Thoracic aorta (tissue), 2 donors: ENCODE data around the gene RTN1. TPM values are rescaled to one million over a fixed set of nuclear protein-coding genes. Genes with fewer than 3 reads are reported as not detected.
A peak's percentile ranks its signal among the peaks of the same experiment; 100 is the strongest.

Source experiments
- ATAC-seq: fragments of 150-250 bp; one replicate; pipeline ENCODE4 v1.8.0; 2017; ENCODE audit warnings: low read depth; ENCODE audit not compliant: insufficient number of reproducible peaks, low FRiP score
- DNase-seq: peaks from one replicate; pipeline ENCODE4 v3.0.0-alpha.2; 2020; ENCODE audit warnings: low spot score
- H3K27ac ChIP-seq, 2 donors: fragments of 200-600 bp; sonication (generic); 1 replicate in 1 of 2; 2 replicates in 1 of 2; pipeline ENCODE4 v1.5.1; 2016; ENCODE audit warnings: mild to moderate bottlenecking in 2 of 2, moderate library complexity in 2 of 2
- H3K27me3 ChIP-seq: fragments of 200-600 bp; sonication (generic); replicated peaks from 2 replicates; pipeline ENCODE4 v1.6.0; 2016; ENCODE audit warnings: mild to moderate bottlenecking; ENCODE audit not compliant: insufficient read depth
- H3K36me3 ChIP-seq: fragments of 200-600 bp; sonication (generic); one replicate; pipeline ENCODE4 v1.5.1; 2016
- H3K4me1 ChIP-seq, 2 donors: fragments of 200-600 bp; sonication (generic); 1 replicate in 1 of 2; 2 replicates in 1 of 2; pipeline versions ENCODE4 v1.5.1 to v1.6.0; 2016; ENCODE audit warnings: low read depth in 2 of 2, mild to moderate bottlenecking in 1 of 2; ENCODE audit not compliant: control insufficient read depth in 1 of 2
- H3K4me3 ChIP-seq: fragments of 200-600 bp; sonication (generic); 2 replicates; pipeline ENCODE4 v1.5.1; 2016; ENCODE audit warnings: mild to moderate bottlenecking
- H3K9me3 ChIP-seq: fragments of 200-600 bp; sonication (generic); 2 replicates; pipeline ENCODE4 v1.5.1; 2016
- CTCF ChIP-seq: fragments of 200-600 bp; sonication (generic); IDR thresholded peaks from one replicate; pipeline ENCODE4 v1.5.1; 2019; ENCODE audit warnings: antibody characterized with exemption
- total RNA-seq, 2 donors: library from RNA; depleted of rRNA; stranded (reverse); fragments of >200 nt; gene quantifications; one replicate each; pipeline versions ENCODE4 v1.1.0 to v1.2.3, GENCODE V29; 2016

RTN1 gene
- total RNA-seq, 2 donors from 2014 or later: 66.5 to 129 TPM

GRCh38 chr14:59629444-59630287 is 240.9 kb downstream of the RTN1 start:
- no peak for DNase-seq
- Histone ChIP-seq H3K27me3 (no peaks in the 10 kb centered on the region), H3K9me3 (no peaks in the 10 kb centered on the region), H3K4me1 (peaks cover 3 to 28% of the 10 kb centered on the region in 2 donors), H3K4me3 (peak overlapping the region; percentile 80), H3K36me3 (no peaks in the 10 kb centered on the region), H3K27ac (peak overlapping the region; percentile 41 to 48)
- TF ChIP-seq CTCF: no peak
- ATAC-seq: no peak

GRCh38 chr14:59627011-59627520 is 243.5 kb downstream of the RTN1 start:
- Histone ChIP-seq H3K27me3 (no peaks in the 10 kb centered on the region), H3K27ac (peak overlapping the region in 1 of 2 donors; percentile 10)
- ATAC-seq: no peak

GRCh38 chr14:59622631-59623030 is 247.9 kb downstream of the RTN1 start:
- no peak overlapping the region for H3K27ac ChIP-seq
- no peaks in the 10 kb centered on the region for H3K36me3 ChIP-seq
- ATAC-seq (no peak), DNase-seq (no peak)
- H3K27me3 ChIP-seq: no peaks in the 10 kb centered on the region
- no peak overlapping the region for H3K4me3 ChIP-seq
- no peaks in the 10 kb centered on the region for H3K9me3 ChIP-seq
- no peak for TF ChIP-seq CTCF
- H3K4me1 ChIP-seq: no peaks in the 10 kb centered on the region

More at GRCh38 chr14:59627011-59627520, 243.5 kb downstream of the RTN1 start:
- no peak for DNase-seq
- Histone ChIP-seq H3K36me3 (no peaks in the 10 kb centered on the region), H3K9me3 (no peaks in the 10 kb centered on the region), H3K4me1 (peaks cover 0 to 9% of the 10 kb centered on the region in 2 donors), H3K4me3 (no peak overlapping the region)
- no peak for TF ChIP-seq CTCF

- H3K9me3 ChIP-seq: no peaks in the 10 kb centered on the region
- no peaks in the 10 kb centered on the region for H3K27me3 ChIP-seq
- no peaks in the 10 kb centered on the region for H3K4me1 ChIP-seq
- H3K27ac ChIP-seq: no peak overlapping the region
- DNase-seq (no peak), ATAC-seq (no peak)
- TF ChIP-seq CTCF: no peak
- no peaks in the 10 kb centered on the region for H3K36me3 ChIP-seq
- no peak overlapping the region for H3K4me3 ChIP-seq
Observed at GRCh38 chr14:59619061-59619460, 251.5 kb downstream of the RTN1 start.

GRCh38 chr14:59601056-59601455 is 269.5 kb downstream of the RTN1 start:
- TF ChIP-seq CTCF: no peak
- DNase-seq (no peak), ATAC-seq (no peak)
- peaks cover 0 to 4% of the 10 kb centered on the region in 2 donors for H3K4me1 ChIP-seq
- peaks cover 8% of the 10 kb centered on the region for H3K36me3 ChIP-seq
- H3K27ac ChIP-seq: no peak overlapping the region
- no peak overlapping the region for H3K4me3 ChIP-seq
- no peaks in the 10 kb centered on the region for H3K27me3 ChIP-seq
- H3K9me3 ChIP-seq: no peaks in the 10 kb centered on the region
